ENCODE results near the gene MPZL3. TPM values are rescaled to one million over a fixed set of nuclear protein-coding genes. Genes with fewer than 3 reads are reported as not detected.

The MPZL3 gene
- polyA plus RNA-seq, 1 donor from 2014 or later, result 3.6 TPM

DNA sequence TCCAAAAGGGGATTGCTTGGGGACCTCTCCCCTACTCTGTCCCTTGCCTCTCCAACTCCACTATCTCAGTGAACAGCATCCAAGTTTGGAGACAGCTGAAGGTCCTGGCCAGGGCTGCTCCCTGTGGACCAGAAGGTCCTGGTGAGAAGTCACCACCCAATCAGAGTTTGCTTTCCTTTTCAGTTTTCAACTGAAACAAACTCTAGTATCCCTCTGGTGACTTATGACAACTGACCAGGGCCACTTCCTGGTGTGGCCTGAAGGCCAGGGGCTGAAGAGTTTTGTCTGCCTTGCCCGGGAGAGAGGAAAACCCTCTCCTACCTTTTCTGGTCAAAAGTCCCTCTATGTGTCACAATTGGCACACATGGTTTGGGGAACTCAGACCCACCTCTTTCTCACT, 32.4 kb downstream of the MPZL3 start:
- Histone ChIP-seq H3K9me3 (ENCODE audit: low read length) (no peaks in the 10 kb centered on the region), H3K9me2 (ENCODE audit: insufficient read depth, low read length) (no peaks in the 10 kb centered on the region), H3K27ac (ENCODE audit: low read length) (no peak overlapping the region), H3K79me2 (replicated peaks; ENCODE audit: insufficient read depth, low read length) (no peaks in the 10 kb centered on the region), H3K4me3 (ENCODE audit: low read length) (no peak overlapping the region), H3F3A (ENCODE audit: insufficient read depth, low read length, poor library complexity, severe bottlenecking) (no peaks in the 10 kb centered on the region), H3K9ac (ENCODE audit: low read length) (no peak overlapping the region), H4K20me1 (ENCODE audit: insufficient read depth) (no peaks in the 10 kb centered on the region), H3K36me3 (ENCODE audit: insufficient read depth, low read length) (no peaks in the 10 kb centered on the region), H3K4me2 (ENCODE audit: low read length) (no peak overlapping the region), H3K27me3 (ENCODE audit: insufficient read depth, low read depth, low read length) (no peaks in the 10 kb centered on the region), H2AFZ (ENCODE audit: low read depth, low read length) (no peak overlapping the region)
- no peak for TF ChIP-seq EP300 (conservative IDR thresholded peaks at IDR 0.05; ENCODE audit: poor library complexity, severe bottlenecking)
- TF ChIP-seq POLR2AphosphoS5 (IDR thresholded peaks at IDR 0.05), result no peak
- TF ChIP-seq, protein P1, sequence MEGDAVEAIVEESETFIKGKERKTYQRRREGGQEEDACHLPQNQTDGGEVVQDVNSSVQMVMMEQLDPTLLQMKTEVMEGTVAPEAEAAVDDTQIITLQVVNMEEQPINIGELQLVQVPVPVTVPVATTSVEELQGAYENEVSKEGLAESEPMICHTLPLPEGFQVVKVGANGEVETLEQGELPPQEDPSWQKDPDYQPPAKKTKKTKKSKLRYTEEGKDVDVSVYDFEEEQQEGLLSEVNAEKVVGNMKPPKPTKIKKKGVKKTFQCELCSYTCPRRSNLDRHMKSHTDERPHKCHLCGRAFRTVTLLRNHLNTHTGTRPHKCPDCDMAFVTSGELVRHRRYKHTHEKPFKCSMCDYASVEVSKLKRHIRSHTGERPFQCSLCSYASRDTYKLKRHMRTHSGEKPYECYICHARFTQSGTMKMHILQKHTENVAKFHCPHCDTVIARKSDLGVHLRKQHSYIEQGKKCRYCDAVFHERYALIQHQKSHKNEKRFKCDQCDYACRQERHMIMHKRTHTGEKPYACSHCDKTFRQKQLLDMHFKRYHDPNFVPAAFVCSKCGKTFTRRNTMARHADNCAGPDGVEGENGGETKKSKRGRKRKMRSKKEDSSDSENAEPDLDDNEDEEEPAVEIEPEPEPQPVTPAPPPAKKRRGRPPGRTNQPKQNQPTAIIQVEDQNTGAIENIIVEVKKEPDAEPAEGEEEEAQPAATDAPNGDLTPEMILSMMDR (IDR thresholded peaks at IDR 0.05; ENCODE audit: poor library complexity, severe bottlenecking), result no peak
- no peak for TF ChIP-seq SMC3 (conservative IDR thresholded peaks at IDR 0.05; ENCODE audit: poor library complexity)
- TF ChIP-seq RAD21 (conservative IDR thresholded peaks at IDR 0.05), result no peak
- TF ChIP-seq, protein P2, sequence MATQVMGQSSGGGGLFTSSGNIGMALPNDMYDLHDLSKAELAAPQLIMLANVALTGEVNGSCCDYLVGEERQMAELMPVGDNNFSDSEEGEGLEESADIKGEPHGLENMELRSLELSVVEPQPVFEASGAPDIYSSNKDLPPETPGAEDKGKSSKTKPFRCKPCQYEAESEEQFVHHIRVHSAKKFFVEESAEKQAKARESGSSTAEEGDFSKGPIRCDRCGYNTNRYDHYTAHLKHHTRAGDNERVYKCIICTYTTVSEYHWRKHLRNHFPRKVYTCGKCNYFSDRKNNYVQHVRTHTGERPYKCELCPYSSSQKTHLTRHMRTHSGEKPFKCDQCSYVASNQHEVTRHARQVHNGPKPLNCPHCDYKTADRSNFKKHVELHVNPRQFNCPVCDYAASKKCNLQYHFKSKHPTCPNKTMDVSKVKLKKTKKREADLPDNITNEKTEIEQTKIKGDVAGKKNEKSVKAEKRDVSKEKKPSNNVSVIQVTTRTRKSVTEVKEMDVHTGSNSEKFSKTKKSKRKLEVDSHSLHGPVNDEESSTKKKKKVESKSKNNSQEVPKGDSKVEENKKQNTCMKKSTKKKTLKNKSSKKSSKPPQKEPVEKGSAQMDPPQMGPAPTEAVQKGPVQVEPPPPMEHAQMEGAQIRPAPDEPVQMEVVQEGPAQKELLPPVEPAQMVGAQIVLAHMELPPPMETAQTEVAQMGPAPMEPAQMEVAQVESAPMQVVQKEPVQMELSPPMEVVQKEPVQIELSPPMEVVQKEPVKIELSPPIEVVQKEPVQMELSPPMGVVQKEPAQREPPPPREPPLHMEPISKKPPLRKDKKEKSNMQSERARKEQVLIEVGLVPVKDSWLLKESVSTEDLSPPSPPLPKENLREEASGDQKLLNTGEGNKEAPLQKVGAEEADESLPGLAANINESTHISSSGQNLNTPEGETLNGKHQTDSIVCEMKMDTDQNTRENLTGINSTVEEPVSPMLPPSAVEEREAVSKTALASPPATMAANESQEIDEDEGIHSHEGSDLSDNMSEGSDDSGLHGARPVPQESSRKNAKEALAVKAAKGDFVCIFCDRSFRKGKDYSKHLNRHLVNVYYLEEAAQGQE (IDR thresholded peaks at IDR 0.05; ENCODE audit: borderline replicate concordance), result no peak
- TF ChIP-seq EZH2 (IDR thresholded peaks at IDR 0.05; ENCODE audit: borderline replicate concordance, insufficient read depth, low read length, poor library complexity, severe bottlenecking), result no peak
- no peak for TF ChIP-seq TAF1 (IDR thresholded peaks at IDR 0.05; ENCODE audit: low read depth)
- no peak for TF ChIP-seq MXI1 (conservative IDR thresholded peaks at IDR 0.05; ENCODE audit: poor library complexity, severe bottlenecking)

DNA sequence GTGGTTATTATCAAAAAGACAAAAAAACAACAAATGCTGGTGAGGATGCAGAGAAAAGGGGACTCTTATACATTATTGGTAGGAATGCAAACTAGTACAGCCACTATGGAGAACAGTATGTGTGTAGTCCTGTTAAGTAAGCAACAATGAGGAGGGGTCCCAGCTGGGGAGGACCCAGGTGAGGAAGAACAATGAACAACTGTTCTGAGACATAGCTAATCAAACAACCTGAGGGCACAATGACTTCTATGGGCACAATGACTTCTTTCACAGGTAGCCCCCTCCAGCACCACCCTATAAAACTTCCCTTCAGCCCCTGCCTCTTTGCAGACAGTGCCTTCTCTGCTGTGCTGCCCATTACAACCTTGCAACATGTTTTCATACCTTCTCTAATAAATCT, 32.9 kb downstream of the MPZL3 start:
- Histone ChIP-seq H3K9me3 (ENCODE audit: low read length) (no peaks in the 10 kb centered on the region), H3K27me3 (ENCODE audit: insufficient read depth, low read depth, low read length) (no peaks in the 10 kb centered on the region), H2AFZ (ENCODE audit: low read depth, low read length) (no peak overlapping the region), H3K27ac (ENCODE audit: low read length) (no peak overlapping the region), H3K4me3 (ENCODE audit: low read length) (no peak overlapping the region), H4K20me1 (ENCODE audit: insufficient read depth) (no peaks in the 10 kb centered on the region), H3K36me3 (ENCODE audit: insufficient read depth, low read length) (no peaks in the 10 kb centered on the region), H3K79me2 (replicated peaks; ENCODE audit: insufficient read depth, low read length) (no peaks in the 10 kb centered on the region), H3K4me2 (ENCODE audit: low read length) (no peak overlapping the region), H3K9me2 (ENCODE audit: insufficient read depth, low read length) (no peaks in the 10 kb centered on the region), H3K9ac (ENCODE audit: low read length) (no peak overlapping the region), H3F3A (ENCODE audit: insufficient read depth, low read length, poor library complexity, severe bottlenecking) (no peaks in the 10 kb centered on the region)
- no peak for TF ChIP-seq EP300 (conservative IDR thresholded peaks at IDR 0.05; ENCODE audit: poor library complexity, severe bottlenecking)
- no peak for TF ChIP-seq RAD21 (conservative IDR thresholded peaks at IDR 0.05)
- TF ChIP-seq SMC3 (conservative IDR thresholded peaks at IDR 0.05; ENCODE audit: poor library complexity), result no peak
- no peak for TF ChIP-seq POLR2AphosphoS5 (IDR thresholded peaks at IDR 0.05)
- no peak for TF ChIP-seq EZH2 (IDR thresholded peaks at IDR 0.05; ENCODE audit: borderline replicate concordance, insufficient read depth, low read length, poor library complexity, severe bottlenecking)
- TF ChIP-seq, protein P1 (IDR thresholded peaks at IDR 0.05; ENCODE audit: poor library complexity, severe bottlenecking), result no peak
- TF ChIP-seq, protein P2 (IDR thresholded peaks at IDR 0.05; ENCODE audit: borderline replicate concordance), result no peak

Measured in neural cell (in vitro differentiated cells).